ENCODE results near the gene VIPAS39. TPM values are rescaled to one million over a fixed set of nuclear protein-coding genes. Genes with fewer than 3 reads are reported as not detected.

VIPAS39 gene
- total and polyA plus RNA-seq, 9 of the 15 experiments (the other 6 are each of a cell fraction or from before 2014, with no cell fraction given), result 5.7 to 25.6 (median 9.9) TPM

- WGBS (ENCODE audit: insufficient coverage, low coverage, missing lambda C conversion rate), result 0% methylated on average over 16 of the region's 18 CpGs
- in situ Hi-C loops (cut with MboI), result no loop called here
- CTCF ChIA-PET (ENCODE audit: low intra/inter-chr PET ratio), result no interaction called here
- TF ChIP-seq SMARCC2 (IDR thresholded peaks at IDR 0.05; ENCODE audit: low read depth) (0 out of 2 replicates have a peak, but pooled peaks have one; percentile 33), UBTF (IDR thresholded peaks at IDR 0.05; ENCODE audit: borderline replicate concordance in 1 of 2, low read depth in 2 of 2, low read length in 2 of 2) (no peak), U2AF1 (optimal IDR thresholded peaks at IDR 0.05; ENCODE audit: low read depth, low read length) (no peak), ZNF695 (CRISPR knock-in tag; IDR thresholded peaks at IDR 0.05) (no peak), SMARCE1 (IDR thresholded peaks at IDR 0.05) (0 out of 2 replicates have a peak, but pooled peaks have one; percentile 34), ZBTB33 (CRISPR knock-in tag; IDR thresholded peaks at IDR 0.05) (no peak), RBM22 (IDR thresholded peaks at IDR 0.05; ENCODE audit: low read depth, low read length, poor library complexity, severe bottlenecking) (no peak), ZNF512 (tag; IDR thresholded peaks at IDR 0.05) (no peak), PHF8 (IDR thresholded peaks at IDR 0.05; ENCODE audit: borderline replicate concordance, low read length) (peak; percentile 56; the same call in 1 of the 2 replicates), MAFG (tag; conservative IDR thresholded peaks at IDR 0.05) (no peak), STAT6 (CRISPR knock-in tag; IDR thresholded peaks at IDR 0.05) (0 out of 2 replicates have a peak, but pooled peaks have one; percentile 65), ZNF696 (CRISPR knock-in tag; conservative IDR thresholded peaks at IDR 0.05) (no peak), COPS2 (conservative IDR thresholded peaks at IDR 0.05) (no peak), SUPT5H (IDR thresholded peaks at IDR 0.05) (peak; percentile 45)
These were observed 283 bp downstream of the VIPAS39 start for GRCh38 chr14:77457115-77457521.

More at GRCh38 chr14:77457115-77457521, 283 bp downstream of the VIPAS39 start:
- FAIRE-seq (peak; percentile 19), ATAC-seq (no peak; the same call in 2 of the 3 replicates), DNase-seq (ENCODE audit: extremely low read depth in 1 of 4, low spot score in 3 of 4) (no peak)
- H3K36me3 ChIP-seq (ENCODE audit: control insufficient read depth, insufficient read depth, low read length), result peaks cover 30% of the 10 kb centered on the region
- H3K4me2 ChIP-seq (ENCODE audit: insufficient read depth, low read length), result peak overlapping the region; percentile 97
- H2AFZ ChIP-seq (ENCODE audit: low read depth, low read length), result peak overlapping the region; percentile 100
- peak overlapping the region; percentile 96 for H3K4me3 ChIP-seq
- peaks cover 48% of the 10 kb centered on the region for H3K79me2 ChIP-seq (ENCODE audit: control insufficient read depth, insufficient read depth, low read length)
- POLR2A ChIA-PET, result interaction anchor here (0.6 to 2.0 kb wide), 7 partner anchors 8 to 154 kb away, joined by 3 to 7 read pairs (median 3); no protein-coding TSS in a partner anchor
- peaks cover 5% of the 10 kb centered on the region for H3K9me1 ChIP-seq (ENCODE audit: control insufficient read depth, insufficient read depth, low read length)
- no peaks in the 10 kb centered on the region for H3K27me3 ChIP-seq (ENCODE audit: control insufficient read depth in 2 of 2, insufficient read depth in 2 of 2, low read length in 2 of 2)
- no peaks in the 10 kb centered on the region for H3K9me3 ChIP-seq (replicated peaks; ENCODE audit: control insufficient read depth, insufficient read depth, low read depth, low read length)
- H3K9ac ChIP-seq (ENCODE audit: insufficient read depth in 1 of 2, low read depth in 2 of 2, low read length in 2 of 2), result peak overlapping the region; percentile 90 to 98
- peaks cover 12% of the 10 kb centered on the region; the same call in 1 of the 2 replicates for H4K20me1 ChIP-seq (replicated peaks; ENCODE audit: control insufficient read depth, insufficient read depth, low read length)
- peak overlapping the region; percentile 99 for H3K27ac ChIP-seq (ENCODE audit: extremely low read depth, low read depth, low read length)
- intact Hi-C loops (cut with micrococcal nuclease), result loop anchor here (2.0 to 5.0 kb wide), 5 partner anchors 50 to 190 kb away; partner anchors contain the start of genes SAMD15, SPTLC2 and TMED8
- BruUV-seq (replicated peaks), result TSS peak; percentile 69
- H3K4me1 ChIP-seq (replicated peaks in 1 of 2; ENCODE audit: control insufficient read depth in 2 of 2, insufficient read depth in 2 of 2, low read length in 2 of 2), result peaks cover 7 to 11% of the 10 kb centered on the region in 2 experiments; a peak in 3 of 5 replicates
